H9 (cell line): ENCODE measurements around the gene SH3TC2. TPM values are rescaled to one million over a fixed set of nuclear protein-coding genes. Genes with fewer than 3 reads are reported as not detected.

Experiments used
- DNase-seq: peaks from one replicate; pipeline ENCODE4 v3.0.0-alpha.2; 2017
- H2AFZ ChIP-seq: one replicate; pipeline ENCODE4 v1.6.1; 2013; ENCODE audit warnings: mild to moderate bottlenecking, low read length, control low read depth, moderate library complexity
- H2AK5ac ChIP-seq: 2 replicates; pipeline ENCODE4 v1.6.1; 2013; ENCODE audit warnings: low read length, control low read depth, mixed read lengths; ENCODE audit not compliant: insufficient read length
- H2BK120ac ChIP-seq: one replicate; pipeline ENCODE4 v1.6.1; 2013; ENCODE audit warnings: low read depth, mild to moderate bottlenecking, low read length, control low read depth, inconsistent platforms; ENCODE audit not compliant: poor library complexity, severe bottlenecking
- H2BK12ac ChIP-seq: 2 replicates; pipeline ENCODE4 v1.6.1; 2013; ENCODE audit warnings: low read length, control low read depth, mixed read lengths, low read depth; ENCODE audit not compliant: insufficient read length
- H2BK15ac ChIP-seq: 2 replicates; pipeline ENCODE4 v1.6.1; 2013; ENCODE audit warnings: low read depth, low read length, control low read depth
- H2BK20ac ChIP-seq: one replicate; pipeline ENCODE4 v1.6.1; 2013; ENCODE audit warnings: low read depth, mild to moderate bottlenecking, low read length, control low read depth, inconsistent platforms; ENCODE audit not compliant: poor library complexity, severe bottlenecking
- H2BK5ac ChIP-seq: 2 replicates; pipeline ENCODE4 v1.6.1; 2013; ENCODE audit warnings: low read length, control low read depth, mixed read lengths; ENCODE audit not compliant: insufficient read length
- H3K14ac ChIP-seq: 2 replicates; pipeline ENCODE4 v1.6.1; 2013; ENCODE audit warnings: low read length, control low read depth; ENCODE audit not compliant: insufficient read depth
- H3K18ac ChIP-seq: 2 replicates; pipeline ENCODE4 v1.6.1; 2013; ENCODE audit warnings: low read depth, mild to moderate bottlenecking, mixed read lengths, low read length, control low read depth; ENCODE audit not compliant: insufficient read length
- H3K23ac ChIP-seq: 2 replicates; pipeline ENCODE4 v1.6.1; 2013; ENCODE audit warnings: low read length, control low read depth, mixed read lengths, low read depth; ENCODE audit not compliant: insufficient read length
- H3K23me2 ChIP-seq: 2 replicates; pipeline ENCODE4 v1.6.1; 2013; ENCODE audit warnings: low read depth, mild to moderate bottlenecking, mixed read lengths, low read length, control low read depth; ENCODE audit not compliant: insufficient read length, poor library complexity, severe bottlenecking
- H3K27ac ChIP-seq: 2 replicates; pipeline ENCODE4 v1.5.1; 2013; ENCODE audit warnings: low read length, control low read depth, mixed read lengths, low read depth; ENCODE audit not compliant: insufficient read length
- H3K27me3 ChIP-seq: 2 replicates; pipeline ENCODE4 v1.6.1; 2013; ENCODE audit warnings: low read length, control low read depth, inconsistent platforms; ENCODE audit not compliant: insufficient read depth
- H3K4ac ChIP-seq: 2 replicates; pipeline ENCODE4 v1.6.1; 2013; ENCODE audit warnings: low read depth, mild to moderate bottlenecking, control low read depth, inconsistent platforms, low read length, moderate library complexity
- H3K4me1 ChIP-seq: 2 replicates; pipeline ENCODE4 v1.6.1; 2013; ENCODE audit warnings: low read length, control low read depth, inconsistent platforms; ENCODE audit not compliant: insufficient read depth
- H3K4me2 ChIP-seq: 2 replicates; pipeline ENCODE4 v1.6.1; 2013; ENCODE audit warnings: low read length, control low read depth, mixed read lengths; ENCODE audit not compliant: insufficient read length, insufficient read depth
- H3K56ac ChIP-seq: 2 replicates; pipeline ENCODE4 v1.6.1; 2013; ENCODE audit warnings: low read depth, mild to moderate bottlenecking, mixed read lengths, low read length, control low read depth; ENCODE audit not compliant: insufficient read length
- H3K79me1 ChIP-seq: 2 replicates; pipeline ENCODE4 v1.6.1; 2013; ENCODE audit warnings: low read depth, mild to moderate bottlenecking, moderate library complexity, low read length, control low read depth, inconsistent platforms; ENCODE audit not compliant: insufficient read depth, poor library complexity, severe bottlenecking
- H3K79me2 ChIP-seq: 2 replicates; pipeline ENCODE4 v1.6.1; 2013; ENCODE audit warnings: low read length, control low read depth, inconsistent platforms; ENCODE audit not compliant: insufficient read depth
- H3K9ac ChIP-seq: 2 replicates; pipeline ENCODE4 v1.6.1; 2013; ENCODE audit warnings: low read length, control low read depth, mixed read lengths; ENCODE audit not compliant: insufficient read length; ENCODE audit errors: extremely low read depth
- H3K9me3 ChIP-seq: one replicate; pipeline ENCODE4 v1.6.1; 2013; ENCODE audit warnings: low read depth, low read length, inconsistent platforms; ENCODE audit not compliant: control insufficient read depth
- H3T11ph ChIP-seq: one replicate; pipeline ENCODE4 v1.6.1; 2013; ENCODE audit warnings: mild to moderate bottlenecking, low read length, control low read depth, inconsistent platforms
- H4K20me1 ChIP-seq: one replicate; pipeline ENCODE4 v1.6.1; 2013; ENCODE audit not compliant: control insufficient read depth, insufficient read length, insufficient read depth
- H4K5ac ChIP-seq: 2 replicates; pipeline ENCODE4 v1.6.1; 2013; ENCODE audit warnings: low read depth, mild to moderate bottlenecking, mixed read lengths, low read length, control low read depth; ENCODE audit not compliant: insufficient read length
- H4K8ac ChIP-seq: replicated peaks from 2 replicates; pipeline ENCODE4 v1.6.1; 2013; ENCODE audit warnings: low read length, control low read depth, mixed read lengths, low read depth; ENCODE audit not compliant: insufficient read length
- H4K91ac ChIP-seq: 2 replicates; pipeline ENCODE4 v1.6.1; 2013; ENCODE audit warnings: low read depth, mild to moderate bottlenecking, moderate library complexity, mixed read lengths, low read length, control low read depth; ENCODE audit not compliant: insufficient read length
- H3K27ac Mint-ChIP-seq, 3 experiments: 2 replicates in 2 of 3; 3 replicates in 1 of 3; pipeline ENCODE4 v1.8.0; 2020 to 2021; ENCODE audit warnings: mixed read lengths in 3 of 3, mild to moderate bottlenecking in 1 of 3, moderate library complexity in 1 of 3
- H3K27me3 Mint-ChIP-seq: 2 replicates; pipeline ENCODE4 v1.8.0; 2021; ENCODE audit warnings: low read depth, mild to moderate bottlenecking, moderate library complexity, mixed read lengths
- H3K36me3 Mint-ChIP-seq, 3 experiments: 2 replicates in 2 of 3; 3 replicates in 1 of 3; pipeline ENCODE4 v1.8.0; 2020 to 2021; ENCODE audit warnings: low read depth in 3 of 3, mixed read lengths in 3 of 3; ENCODE audit not compliant: insufficient read depth in 1 of 3
- H3K4me1 Mint-ChIP-seq, 2 experiments: 2 replicates each; pipeline ENCODE4 v1.8.0; 2020; ENCODE audit warnings: mixed read lengths in 2 of 2
- H3K4me3 Mint-ChIP-seq, 2 experiments: 2 replicates in 1 of 2; 3 replicates in 1 of 2; pipeline ENCODE4 v1.8.0; 2020 to 2021; ENCODE audit warnings: mild to moderate bottlenecking in 2 of 2, mixed read lengths in 2 of 2, moderate library complexity in 1 of 2
- H3K9me3 Mint-ChIP-seq, 2 experiments: 2 replicates in 1 of 2; 3 replicates in 1 of 2; pipeline ENCODE4 v1.8.0; 2020; ENCODE audit warnings: mild to moderate bottlenecking in 2 of 2, mixed read lengths in 2 of 2, moderate library complexity in 1 of 2
- WGBS: extraction: QIAGEN DNeasy Blood & Tissue Kit; methylation state at CpG from one replicate; pipeline ENCODE4 v1.1.7; 2013; ENCODE audit warnings: missing lambda C conversion rate, low lambda C conversion rate, mixed read lengths; ENCODE audit not compliant: insufficient read length; ENCODE audit errors: extremely low coverage; 5-methylcytosine and 5-hydroxymethylcytosine counted together
- total RNA-seq: library from RNA; stranded (reverse); gene quantifications from 2 replicates; pipeline ENCODE4 v1.2.1, GENCODE V29; 2021
- TF ChIP-seq, protein P1 (sequence below): fragments of 200-600 bp; sonication (generic); conservative IDR thresholded peaks from 3 replicates; pipeline ENCODE4 v1.8.0; 2021; ENCODE audit warnings: antibody characterized with exemption, mild to moderate bottlenecking

SH3TC2 gene
- total RNA-seq, 1 experiment from 2014 or later, result not detected

DNA sequence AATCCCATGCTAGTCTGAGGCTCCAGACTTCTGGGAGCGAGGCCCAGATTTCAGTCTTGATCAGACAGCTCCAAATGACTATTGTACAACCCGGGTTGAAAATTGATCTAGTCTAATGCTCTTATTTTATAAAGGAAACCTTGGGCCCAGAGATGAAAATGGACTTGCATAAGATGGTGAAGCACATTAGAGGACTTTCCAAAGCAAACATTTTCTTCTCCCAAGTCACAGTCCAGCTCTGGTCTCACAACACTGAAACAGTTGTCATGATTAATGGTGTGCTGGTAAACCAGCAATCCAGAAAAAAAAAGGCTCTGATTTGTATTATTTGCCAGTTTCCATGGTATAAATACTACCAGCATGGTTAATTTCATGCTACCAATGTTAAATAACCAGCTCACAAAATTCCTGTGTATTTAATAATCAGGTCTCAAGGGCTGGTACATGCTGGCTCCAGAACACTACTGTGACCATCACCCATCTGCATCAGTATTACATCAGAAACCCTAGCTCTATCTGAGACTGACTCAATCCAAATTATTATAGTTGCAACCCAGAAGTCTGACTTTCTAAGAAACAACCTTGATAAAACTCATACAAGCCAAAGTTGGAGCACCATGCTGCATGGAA lies 45.9 kb upstream of the SH3TC2 start:
- H2AFZ ChIP-seq, result no peak overlapping the region
- no peaks in the 10 kb centered on the region for H3K79me1 ChIP-seq
- no peaks in the 10 kb centered on the region for H3K79me2 ChIP-seq
- no peak for DNase-seq
- TF ChIP-seq, protein P1, sequence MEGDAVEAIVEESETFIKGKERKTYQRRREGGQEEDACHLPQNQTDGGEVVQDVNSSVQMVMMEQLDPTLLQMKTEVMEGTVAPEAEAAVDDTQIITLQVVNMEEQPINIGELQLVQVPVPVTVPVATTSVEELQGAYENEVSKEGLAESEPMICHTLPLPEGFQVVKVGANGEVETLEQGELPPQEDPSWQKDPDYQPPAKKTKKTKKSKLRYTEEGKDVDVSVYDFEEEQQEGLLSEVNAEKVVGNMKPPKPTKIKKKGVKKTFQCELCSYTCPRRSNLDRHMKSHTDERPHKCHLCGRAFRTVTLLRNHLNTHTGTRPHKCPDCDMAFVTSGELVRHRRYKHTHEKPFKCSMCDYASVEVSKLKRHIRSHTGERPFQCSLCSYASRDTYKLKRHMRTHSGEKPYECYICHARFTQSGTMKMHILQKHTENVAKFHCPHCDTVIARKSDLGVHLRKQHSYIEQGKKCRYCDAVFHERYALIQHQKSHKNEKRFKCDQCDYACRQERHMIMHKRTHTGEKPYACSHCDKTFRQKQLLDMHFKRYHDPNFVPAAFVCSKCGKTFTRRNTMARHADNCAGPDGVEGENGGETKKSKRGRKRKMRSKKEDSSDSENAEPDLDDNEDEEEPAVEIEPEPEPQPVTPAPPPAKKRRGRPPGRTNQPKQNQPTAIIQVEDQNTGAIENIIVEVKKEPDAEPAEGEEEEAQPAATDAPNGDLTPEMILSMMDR, result no peak
- no peak overlapping the region for H3K4me2 ChIP-seq
- H3T11ph ChIP-seq, result no peak overlapping the region
- H3K27ac ChIP-seq, result no peak overlapping the region
- Mint-ChIP-seq H3K4me1 (no peaks in the 10 kb centered on the region), H3K36me3 (no peaks in the 10 kb centered on the region), H3K4me3 (no peak overlapping the region), H3K9me3 (no peaks in the 10 kb centered on the region), H3K27me3 (no peaks in the 10 kb centered on the region; the same call in none of the 2 replicates), H3K27ac (no peak overlapping the region)
- H2BK15ac ChIP-seq, result no peak overlapping the region
- H2BK20ac ChIP-seq, result no peak overlapping the region
- no peak overlapping the region for H4K8ac ChIP-seq
- H2BK5ac ChIP-seq, result no peak overlapping the region
- H3K27me3 ChIP-seq, result no peaks in the 10 kb centered on the region
- no peak overlapping the region for H3K18ac ChIP-seq
- H2AK5ac ChIP-seq, result no peak overlapping the region
- H3K4ac ChIP-seq, result no peak overlapping the region
- H3K9me3 ChIP-seq, result no peaks in the 10 kb centered on the region
- WGBS, result no CpG with 5 or more reads among the region's 2 CpGs
- H4K5ac ChIP-seq, result no peak overlapping the region
- no peak overlapping the region for H2BK12ac ChIP-seq
- H3K4me1 ChIP-seq, result no peaks in the 10 kb centered on the region
- H4K91ac ChIP-seq, result no peak overlapping the region
- no peak overlapping the region for H3K9ac ChIP-seq
- H3K23ac ChIP-seq, result no peak overlapping the region
- no peak overlapping the region for H2BK120ac ChIP-seq
- no peaks in the 10 kb centered on the region for H3K23me2 ChIP-seq
- no peak overlapping the region for H3K14ac ChIP-seq
- no peaks in the 10 kb centered on the region for H4K20me1 ChIP-seq
- H3K56ac ChIP-seq, result no peak overlapping the region
